Amniotic epithelial cell (primary cell): ENCODE data around the gene PLGLB2.
"Not testable (repeated sequence)": the region's sequence is repeated elsewhere in the genome, so short reads cannot be mapped to it uniquely, and the experiment has no call there.

ENCODE experiments used
- DNase-seq: peaks from one replicate; pipeline ENCODE4 v3.0.0-alpha.2; 2010; ENCODE audit warnings: low read depth

Gene PLGLB2

DNA sequence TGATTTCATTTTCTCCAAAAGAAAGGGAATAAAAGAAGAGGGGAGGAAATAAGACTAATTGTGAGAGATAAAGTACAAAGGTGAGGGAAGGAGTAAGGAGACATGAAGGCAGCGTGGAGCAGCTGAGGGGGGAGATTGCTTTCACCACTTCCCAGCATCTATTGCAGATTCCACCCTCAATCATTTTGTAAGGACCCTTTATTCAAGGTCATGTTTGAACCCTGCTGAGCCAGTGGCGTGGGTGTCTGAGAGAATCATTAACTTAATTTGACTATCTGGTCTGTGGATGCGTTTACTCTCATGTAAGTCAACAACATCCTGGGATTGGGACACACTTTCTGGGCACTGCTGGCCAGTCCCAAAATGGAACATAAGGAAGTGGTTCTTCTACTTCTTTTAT, at the start of gene PLGLB2:
Gene PLGLB2 (plus strand): TSS at position 297 of the 400 bp plus-strand sequence. CDS start 67 bp downstream, at position 364.
- not testable (repeated sequence) for DNase-seq

DNA sequence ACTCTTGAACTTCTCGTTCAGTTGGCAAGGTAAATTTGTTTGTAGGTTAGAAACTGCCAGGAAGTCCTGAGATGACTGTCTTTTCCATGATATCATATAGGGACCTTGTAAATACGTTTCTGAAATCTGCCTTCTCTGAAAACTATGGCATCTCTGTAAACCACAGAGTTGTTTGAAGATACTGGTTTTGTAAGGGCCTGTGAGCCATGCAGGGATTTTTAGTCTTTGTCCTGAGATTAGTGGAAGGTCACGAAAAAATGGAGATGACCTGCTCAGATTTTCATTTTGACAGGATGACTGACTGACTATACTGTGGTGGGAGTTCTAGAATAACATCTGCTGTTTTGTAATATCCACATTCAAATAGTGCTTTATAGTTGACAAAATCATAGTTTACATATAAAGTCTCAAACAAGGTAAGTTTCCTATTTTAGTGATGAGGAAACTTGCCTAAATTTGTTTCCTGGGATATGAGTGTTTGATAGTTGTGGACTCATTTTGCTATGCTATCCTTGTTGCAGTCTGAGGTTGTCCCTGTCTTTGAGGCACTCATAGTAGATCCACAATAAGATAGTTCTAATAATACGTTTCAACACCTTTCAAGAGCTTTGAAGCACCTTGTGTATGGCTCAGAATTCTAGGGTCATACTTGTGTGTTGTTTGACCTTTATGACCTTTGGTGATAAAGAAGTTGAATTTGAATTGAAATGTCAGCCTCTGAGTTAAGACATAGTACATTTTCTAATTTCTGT, 43.1 kb upstream of the PLGLB2 start:
- DNase-seq = peak; percentile 18

DNA sequence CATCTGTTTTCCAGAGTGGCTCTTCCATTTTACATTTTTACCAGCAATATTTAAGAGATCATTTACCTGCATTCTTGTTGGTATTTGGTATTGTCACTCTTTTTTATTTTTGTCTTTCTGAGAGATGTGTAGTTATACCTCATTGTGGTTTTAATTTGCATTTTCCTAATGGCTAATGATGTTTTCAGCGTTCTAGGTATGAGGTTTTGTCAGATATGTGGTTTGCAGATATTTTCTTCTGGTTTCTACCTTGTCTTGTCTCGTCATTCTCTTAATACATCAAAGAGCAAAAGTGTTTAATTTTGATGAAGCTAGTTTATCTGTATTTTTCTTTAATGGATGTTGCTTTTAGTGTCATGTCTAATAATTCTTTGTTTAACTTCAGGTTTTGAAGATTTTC, 39.5 kb upstream of the PLGLB2 start:
- not testable (repeated sequence) for DNase-seq

DNA sequence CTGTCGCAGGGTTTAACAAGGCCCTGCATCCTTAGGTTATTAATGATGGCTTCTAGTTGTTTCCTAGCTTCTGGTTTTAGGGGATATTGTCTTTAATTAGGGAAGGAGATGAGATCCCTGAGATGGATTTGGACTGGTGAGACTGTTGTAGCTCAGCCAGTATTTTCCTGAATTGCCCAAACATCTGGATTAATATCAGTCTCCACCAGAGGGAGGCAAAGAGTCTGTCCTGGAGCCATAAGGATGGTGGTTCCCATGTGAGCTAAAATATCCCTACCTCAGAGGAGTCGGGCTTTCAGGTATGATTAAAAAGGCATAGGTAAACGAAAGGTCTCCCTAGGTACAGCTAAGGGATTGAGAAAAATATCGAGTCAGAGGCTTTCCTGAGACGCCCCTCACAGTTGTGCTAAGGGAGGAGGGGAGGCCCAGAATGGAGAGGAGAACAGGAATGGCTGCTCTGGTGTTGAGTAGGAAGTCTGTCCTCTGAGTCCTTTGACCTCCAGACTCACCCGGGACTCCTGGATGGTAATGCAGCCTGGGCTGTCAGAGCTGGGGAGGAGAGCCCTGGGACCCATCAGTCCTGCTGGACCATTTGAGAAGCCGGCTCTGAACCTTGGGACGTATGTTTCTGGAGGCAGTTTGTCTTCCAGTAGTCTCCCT, 19.8 kb upstream of the PLGLB2 start:
- DNase-seq = not testable (repeated sequence)

DNA sequence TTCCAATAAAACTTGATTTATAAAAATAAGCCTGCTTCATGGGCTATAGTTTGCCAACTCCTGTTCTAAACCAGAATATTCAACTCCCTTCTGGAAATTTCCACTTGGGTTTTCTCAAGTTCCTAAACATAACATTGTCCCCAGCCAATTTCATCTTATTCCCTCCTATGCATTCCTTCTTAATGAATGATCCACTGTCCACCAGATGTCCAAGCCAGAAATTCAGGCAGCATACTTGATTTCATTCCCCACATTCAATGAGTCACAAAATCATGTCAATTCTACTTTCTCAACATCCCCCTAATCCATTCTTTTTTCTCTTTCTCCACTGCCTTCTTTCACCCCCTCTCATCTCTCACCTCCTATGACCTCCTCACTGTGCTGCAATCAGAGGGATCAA, 7.0 kb upstream of the PLGLB2 start:
- not testable (repeated sequence) for DNase-seq

DNA sequence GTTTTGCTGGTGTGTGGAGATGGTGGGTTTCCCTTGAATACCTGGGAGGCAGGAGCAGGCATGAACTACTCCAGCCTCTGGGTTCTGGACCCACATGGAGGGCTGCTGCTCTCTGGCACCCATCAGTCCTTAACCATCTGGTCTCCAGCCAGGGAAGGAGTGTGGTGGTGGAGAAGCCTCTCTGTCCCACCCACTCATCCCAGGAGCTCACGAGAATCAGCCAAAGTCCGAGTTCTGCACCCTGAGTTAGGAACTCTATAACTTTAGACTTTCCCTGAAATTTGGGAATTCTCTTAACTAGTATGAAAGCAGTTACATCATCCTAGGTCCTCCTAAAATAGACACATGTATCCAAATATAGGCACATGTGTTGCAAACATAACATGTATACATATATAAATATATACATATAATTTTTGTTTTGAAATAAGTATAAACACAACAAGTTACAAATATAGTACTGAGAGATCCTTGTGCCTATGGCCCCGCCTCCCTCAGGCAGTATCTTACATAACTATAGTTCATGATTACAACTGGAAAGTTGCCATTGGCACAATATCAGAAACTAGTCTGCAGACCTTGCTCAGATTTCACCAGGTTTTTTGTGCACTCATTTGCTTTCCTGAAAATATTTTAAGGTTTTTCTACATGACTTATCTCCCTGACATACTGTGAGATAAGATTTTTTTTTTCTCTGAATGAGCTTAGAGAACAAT, 5.3 kb upstream of the PLGLB2 start:
- not testable (repeated sequence) for DNase-seq

DNA sequence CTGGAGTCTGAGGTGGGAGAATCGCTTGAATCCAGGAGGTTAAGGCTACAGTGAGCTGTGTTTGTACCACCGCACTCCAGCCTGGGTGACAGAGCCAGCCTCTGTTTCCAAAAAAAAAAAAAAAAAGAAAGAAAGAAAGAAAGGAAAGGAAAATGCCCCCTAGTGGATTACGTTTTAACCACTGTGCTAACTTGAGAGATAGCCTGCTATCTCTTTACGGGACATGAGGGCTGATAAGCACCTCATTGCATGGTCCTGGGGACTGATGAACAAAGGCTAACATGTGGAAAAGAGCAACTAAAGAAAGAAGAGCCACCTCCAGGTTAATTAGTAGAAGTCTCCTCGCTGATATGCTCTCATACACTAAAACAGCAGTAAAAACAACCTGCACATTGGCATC, 4.2 kb upstream of the PLGLB2 start:
- DNase-seq = not testable (repeated sequence)

DNA sequence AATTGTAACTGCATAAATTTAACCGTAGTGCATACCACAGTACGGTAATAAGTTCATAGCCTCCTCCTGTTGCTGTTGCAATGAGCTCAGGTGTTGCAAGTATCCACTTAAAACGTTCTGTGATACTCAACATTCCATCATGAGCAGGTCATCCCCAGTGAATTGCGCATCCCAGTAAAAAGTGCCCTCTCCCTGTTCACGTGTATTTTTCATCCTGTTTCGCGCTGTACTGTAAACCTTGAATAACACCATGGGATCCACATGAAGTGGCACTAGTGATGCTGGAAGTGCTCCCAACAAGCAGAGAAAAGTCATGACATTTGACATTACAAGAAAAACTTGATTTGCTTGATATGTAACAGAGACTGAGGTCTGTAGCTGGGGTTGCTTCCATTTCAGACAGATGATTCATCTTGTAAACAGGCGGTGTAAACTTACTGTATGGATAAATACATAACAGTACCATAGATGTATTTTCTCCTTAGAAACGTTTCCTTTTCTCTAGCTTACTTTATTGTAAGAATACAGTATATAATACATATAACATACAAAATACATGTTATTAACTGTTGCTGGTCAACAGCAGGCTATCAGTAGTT, 2.4 kb upstream of the PLGLB2 start:
- peak; percentile 0 for DNase-seq

DNA sequence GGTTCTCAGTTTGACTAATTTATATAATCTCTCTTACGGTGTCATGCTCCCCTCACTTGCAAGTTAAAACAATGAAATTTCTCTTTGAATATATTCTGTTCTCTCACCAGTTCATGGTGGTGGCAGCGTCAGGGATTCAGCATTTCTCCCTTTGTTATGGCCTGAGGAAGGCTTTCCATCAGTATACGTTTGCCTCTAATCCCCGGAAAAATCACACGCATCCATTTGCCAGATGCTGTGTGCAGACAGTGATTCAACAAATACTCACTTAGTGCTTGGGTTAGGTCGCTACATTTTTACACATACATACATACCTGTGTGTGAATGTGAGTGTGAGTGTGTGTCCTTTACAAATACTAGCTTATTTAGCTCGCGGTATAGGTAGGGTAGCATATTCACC, 637 bp downstream of the PLGLB2 start:
- DNase-seq = not testable (repeated sequence)

DNA sequence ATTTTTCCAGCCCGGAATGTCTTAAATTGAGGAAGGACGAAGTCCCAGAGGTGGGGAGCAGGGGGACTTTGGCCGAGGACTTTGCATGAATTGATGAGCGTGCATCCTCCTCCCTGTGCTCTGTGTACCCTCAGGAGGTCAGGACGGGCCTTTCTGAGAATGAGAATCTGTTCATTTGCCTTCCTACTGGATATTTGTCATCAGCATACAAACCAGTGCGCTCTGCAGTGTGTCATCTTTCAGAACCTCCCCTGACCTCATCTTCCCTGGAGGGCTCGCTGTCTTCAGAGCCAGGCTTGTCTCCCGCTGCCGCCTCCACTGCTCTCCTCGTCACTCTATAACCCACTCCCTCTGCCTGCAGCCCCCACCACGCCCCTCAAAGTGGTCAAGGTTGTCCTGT, 2.7 kb downstream of the PLGLB2 start:
- DNase-seq = not testable (repeated sequence)

DNA sequence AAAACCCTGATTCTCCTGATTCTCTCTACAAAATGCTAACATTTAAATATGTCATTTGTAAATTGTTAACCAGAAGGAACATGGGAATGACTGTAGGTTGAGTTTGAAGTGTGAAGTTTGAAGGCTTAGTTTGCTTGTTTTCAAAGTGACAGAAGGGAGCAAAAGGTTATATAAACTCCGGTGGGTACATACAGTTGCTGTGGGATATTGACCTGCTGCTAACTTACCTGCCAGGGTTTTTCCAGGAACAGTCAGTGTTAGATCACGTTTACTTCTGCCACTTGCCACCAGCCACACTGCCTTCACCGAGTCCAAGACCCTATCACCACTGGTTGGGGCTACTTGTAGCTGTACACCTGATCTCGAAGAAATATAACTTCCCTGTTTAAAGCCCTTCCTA, 6.9 kb downstream of the PLGLB2 start:
- not testable (repeated sequence) for DNase-seq
